Type B pancreatic cell (in vitro differentiated cells): ENCODE results near the gene TUSC2. TPM values are rescaled to one million over a fixed set of nuclear protein-coding genes. Genes with fewer than 3 reads are reported as not detected.
"Not testable (repeated sequence)": the region's sequence is repeated elsewhere in the genome, so short reads cannot be mapped to it uniquely, and the experiment has no call there.

ENCODE experiments used
- DNase-seq: peaks from one replicate; pipeline ENCODE4 v3.0.0; 2021; ENCODE audit warnings: mixed read lengths; ENCODE audit not compliant: unreplicated experiment; ENCODE audit errors: extremely low spot score
- H3K27ac Mint-ChIP-seq: 2 replicates; pipeline ENCODE4 v1.8.0; 2021; ENCODE audit warnings: mild to moderate bottlenecking, mixed read lengths
- H3K27me3 Mint-ChIP-seq: 2 replicates; pipeline ENCODE4 v1.8.0; 2021; ENCODE audit warnings: mixed read lengths
- H3K36me3 Mint-ChIP-seq: 2 replicates; pipeline ENCODE4 v1.8.0; 2021; ENCODE audit warnings: mixed read lengths
- H3K4me1 Mint-ChIP-seq: one replicate; pipeline ENCODE4 v1.8.0; 2021; ENCODE audit warnings: mixed read lengths; ENCODE audit not compliant: unreplicated experiment
- H3K4me3 Mint-ChIP-seq: 2 replicates; pipeline ENCODE4 v1.8.0; 2021; ENCODE audit warnings: mild to moderate bottlenecking, mixed read lengths
- H3K9me3 Mint-ChIP-seq: 2 replicates; pipeline ENCODE4 v1.8.0; 2021; ENCODE audit warnings: mixed read lengths
- total RNA-seq: library from RNA; stranded (reverse); gene quantifications from 2 replicates; pipeline ENCODE4 v1.2.1, GENCODE V29; 2021; ENCODE audit warnings: low replicate concordance
- TF ChIP-seq, protein P1 (sequence below): fragments of 200-600 bp; sonication (generic); conservative IDR thresholded peaks from 2 replicates; pipeline ENCODE4 v1.5.0; 2021; ENCODE audit warnings: antibody characterized with exemption, mild to moderate bottlenecking

The TUSC2 gene
- total RNA-seq, 1 donor from 2014 or later: 24.9 TPM

DNA sequence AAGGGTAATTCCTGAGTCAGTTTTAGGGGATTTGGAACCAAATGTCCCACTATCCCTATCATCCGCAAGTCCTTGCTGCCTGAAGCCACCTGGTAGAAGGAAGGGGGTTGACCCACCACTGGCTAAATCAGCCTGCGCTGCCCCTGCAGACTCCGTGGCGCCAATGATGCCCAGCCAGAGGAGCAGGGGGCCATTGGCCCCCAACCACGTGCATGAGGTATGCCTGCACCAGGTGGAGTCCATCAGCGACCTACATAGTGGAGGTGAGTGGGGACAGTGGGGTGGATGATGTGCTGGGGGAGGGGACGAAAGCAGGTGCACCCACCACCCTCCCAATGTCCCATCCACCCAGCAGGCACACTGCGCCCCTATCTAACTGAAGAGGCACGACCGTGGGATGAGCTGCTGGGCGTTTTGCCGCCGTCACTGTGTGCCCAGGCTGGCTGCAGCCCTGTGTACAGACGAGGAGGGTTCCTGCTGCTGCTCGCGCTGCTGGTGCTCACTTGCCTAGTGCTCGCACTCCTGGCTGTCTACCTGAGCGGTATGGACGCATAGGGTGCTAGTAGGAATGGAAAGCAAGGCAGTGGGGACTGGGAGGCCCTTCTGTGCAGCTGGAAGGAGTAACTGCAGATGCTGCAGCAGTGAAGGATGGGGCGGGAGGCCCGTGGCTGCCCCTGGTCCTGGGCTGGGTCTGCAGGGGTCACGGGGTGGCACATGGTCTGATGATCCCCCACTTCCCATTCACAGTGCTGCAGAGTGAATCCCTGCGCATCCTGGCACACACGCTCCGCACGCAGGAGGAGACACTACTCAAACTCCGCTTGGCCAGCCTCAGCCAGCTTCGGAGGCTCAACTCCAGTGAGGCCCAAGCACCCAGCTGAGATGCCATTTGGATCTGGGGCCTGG lies 41.4 kb downstream of the TUSC2 start:
- Mint-ChIP-seq H3K4me3 (no peak overlapping the region), H3K36me3 (no peaks in the 10 kb centered on the region), H3K9me3 (no peaks in the 10 kb centered on the region), H3K27ac (no peak overlapping the region), H3K4me1 (peaks cover 6% of the 10 kb centered on the region), H3K27me3 (no peaks in the 10 kb centered on the region)
- no peak for DNase-seq
- TF ChIP-seq, protein P1, sequence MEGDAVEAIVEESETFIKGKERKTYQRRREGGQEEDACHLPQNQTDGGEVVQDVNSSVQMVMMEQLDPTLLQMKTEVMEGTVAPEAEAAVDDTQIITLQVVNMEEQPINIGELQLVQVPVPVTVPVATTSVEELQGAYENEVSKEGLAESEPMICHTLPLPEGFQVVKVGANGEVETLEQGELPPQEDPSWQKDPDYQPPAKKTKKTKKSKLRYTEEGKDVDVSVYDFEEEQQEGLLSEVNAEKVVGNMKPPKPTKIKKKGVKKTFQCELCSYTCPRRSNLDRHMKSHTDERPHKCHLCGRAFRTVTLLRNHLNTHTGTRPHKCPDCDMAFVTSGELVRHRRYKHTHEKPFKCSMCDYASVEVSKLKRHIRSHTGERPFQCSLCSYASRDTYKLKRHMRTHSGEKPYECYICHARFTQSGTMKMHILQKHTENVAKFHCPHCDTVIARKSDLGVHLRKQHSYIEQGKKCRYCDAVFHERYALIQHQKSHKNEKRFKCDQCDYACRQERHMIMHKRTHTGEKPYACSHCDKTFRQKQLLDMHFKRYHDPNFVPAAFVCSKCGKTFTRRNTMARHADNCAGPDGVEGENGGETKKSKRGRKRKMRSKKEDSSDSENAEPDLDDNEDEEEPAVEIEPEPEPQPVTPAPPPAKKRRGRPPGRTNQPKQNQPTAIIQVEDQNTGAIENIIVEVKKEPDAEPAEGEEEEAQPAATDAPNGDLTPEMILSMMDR: no peak

DNA sequence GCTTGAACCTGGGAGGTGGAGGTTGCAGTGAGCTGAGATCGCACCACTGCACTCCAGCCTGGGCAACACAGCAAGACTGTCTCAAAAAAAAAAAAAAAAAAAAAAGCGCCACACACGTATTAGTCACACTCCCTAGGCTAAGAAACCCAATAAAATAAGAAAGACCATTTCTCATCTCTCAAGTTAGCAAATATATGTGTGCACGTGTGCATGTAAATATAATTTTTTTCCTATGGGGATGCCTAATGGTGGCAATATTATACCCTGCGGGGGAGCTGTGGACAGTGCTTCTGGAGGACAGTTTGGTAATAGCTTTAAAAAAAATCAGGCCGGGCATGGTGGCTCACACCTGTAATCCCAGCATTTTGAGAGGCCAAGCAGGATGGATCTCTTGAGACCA lies 43.9 kb downstream of the TUSC2 start:
- H3K27ac Mint-ChIP-seq, H3K9me3 Mint-ChIP-seq, H3K4me1 Mint-ChIP-seq, H3K4me3 Mint-ChIP-seq, H3K36me3 Mint-ChIP-seq, DNase-seq, H3K27me3 Mint-ChIP-seq: not testable (repeated sequence)

DNA sequence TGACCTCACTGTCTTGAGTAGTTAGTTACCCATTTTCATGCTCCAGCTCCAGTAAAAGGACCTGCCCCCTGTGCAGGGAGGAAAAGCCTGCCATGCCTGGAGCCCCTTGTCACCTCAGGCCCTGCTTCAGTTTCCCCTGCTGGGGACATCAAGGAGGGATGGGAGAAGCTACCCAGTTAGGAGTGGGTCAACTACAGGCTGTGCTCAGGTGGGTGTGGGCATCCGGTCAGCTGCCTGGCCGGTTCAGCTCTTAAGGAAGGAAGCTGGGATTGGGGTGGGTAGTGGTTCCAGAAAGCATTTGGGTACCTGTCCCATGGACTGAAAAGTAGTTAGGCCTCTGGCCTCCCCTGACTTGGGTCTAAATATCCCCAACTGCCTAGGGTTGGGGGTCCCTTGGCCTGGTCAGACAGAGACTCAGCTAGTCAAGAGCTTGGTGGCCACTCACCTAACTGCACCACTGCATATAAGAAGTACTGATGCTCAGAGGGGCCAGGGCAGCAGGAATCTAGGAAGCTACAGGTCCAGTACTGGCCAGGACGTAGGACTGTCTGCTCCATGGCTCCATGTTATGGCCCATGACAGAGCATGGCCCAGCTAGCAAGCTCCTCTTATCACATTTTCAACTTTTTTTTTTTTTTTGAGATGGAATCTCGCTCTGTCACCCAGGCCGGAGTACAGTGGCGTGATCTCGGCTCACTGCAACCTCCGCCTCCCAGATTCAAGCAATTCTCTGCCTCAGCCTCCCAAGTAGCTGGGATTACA lies 48.6 kb downstream of the TUSC2 start:
- H3K4me3 Mint-ChIP-seq: no peak overlapping the region
- H3K9me3 Mint-ChIP-seq: no peaks in the 10 kb centered on the region
- peaks cover 22% of the 10 kb centered on the region for H3K27me3 Mint-ChIP-seq
- TF ChIP-seq, protein P1: no peak
- H3K4me1 Mint-ChIP-seq: peaks cover 9% of the 10 kb centered on the region
- H3K36me3 Mint-ChIP-seq: peaks cover 2% of the 10 kb centered on the region
- DNase-seq: no peak
- no peak overlapping the region for H3K27ac Mint-ChIP-seq

DNA sequence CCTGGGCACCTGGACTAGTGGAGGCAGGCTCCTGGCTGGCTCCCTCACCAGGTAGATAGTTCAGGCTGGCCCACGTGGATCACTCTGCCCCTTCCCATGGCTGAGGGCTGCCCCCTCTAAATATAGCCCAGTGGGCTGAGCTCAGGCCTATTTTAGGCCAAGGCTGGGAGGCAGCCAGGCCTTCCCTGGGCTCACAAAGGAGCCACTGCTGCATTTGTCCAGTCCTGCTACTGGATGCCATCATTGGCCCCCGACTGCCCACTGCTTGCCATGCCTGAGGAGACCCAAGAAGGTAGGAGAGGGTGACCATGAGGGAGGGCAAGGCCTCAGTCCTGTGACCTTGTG lies 49.2 kb downstream of the TUSC2 start, which contains the start of gene LSMEM2:
LSMEM2 (plus strand) TSS at position 208 of the 345 bp plus-strand sequence; CDS start at position 235, 27 bp downstream.
- TF ChIP-seq, protein P1: no peak
- Mint-ChIP-seq H3K9me3 (no peaks in the 10 kb centered on the region), H3K36me3 (peaks cover 5% of the 10 kb centered on the region), H3K27ac (no peak within 1 kb of the TSS), H3K4me3 (no peak within 1 kb of the TSS), H3K4me1 (peaks cover 14% of the 10 kb centered on the region), H3K27me3 (peaks cover 27% of the 10 kb centered on the region)
- DNase-seq: no peak

DNA sequence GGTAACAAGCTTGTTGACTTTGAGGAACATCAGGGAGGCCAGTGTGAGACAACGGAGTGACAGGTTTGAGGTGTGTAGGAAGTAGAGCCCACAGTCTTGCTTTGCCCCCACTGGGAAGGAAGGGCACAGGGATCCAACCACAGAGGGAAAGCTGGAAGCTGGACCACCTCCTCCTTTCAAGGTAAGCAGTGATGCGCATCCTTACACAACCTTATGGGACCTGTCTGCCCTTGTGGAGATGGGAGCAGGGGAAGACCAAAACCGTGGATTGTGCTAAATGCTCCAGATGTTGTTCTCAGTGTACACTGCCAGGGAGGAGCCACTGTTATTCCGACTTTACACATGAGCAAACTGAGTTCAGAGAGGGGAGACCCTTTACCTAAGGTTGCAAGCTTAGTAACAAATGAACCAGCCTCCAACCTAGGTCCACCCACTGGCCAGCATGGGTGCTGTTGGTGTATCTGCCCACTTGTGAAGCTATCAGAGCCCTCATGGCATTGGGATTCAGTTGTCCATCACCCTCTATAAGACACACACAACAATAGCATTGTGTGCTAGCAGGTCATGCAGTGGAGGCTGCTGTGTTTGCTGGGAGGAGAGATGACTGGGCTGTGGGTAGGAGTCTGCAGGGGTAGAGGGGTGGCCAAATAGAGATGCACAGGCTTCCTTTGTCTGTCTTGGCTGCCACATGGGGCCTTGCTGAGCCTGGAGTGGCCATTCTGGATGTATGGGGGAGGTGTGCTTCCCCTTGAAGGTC lies 49.7 kb downstream of the TUSC2 start:
- TF ChIP-seq, protein P1: no peak
- Mint-ChIP-seq H3K4me1 (peaks cover 14% of the 10 kb centered on the region), H3K27me3 (peaks cover 27% of the 10 kb centered on the region), H3K36me3 (peaks cover 5% of the 10 kb centered on the region), H3K27ac (no peak overlapping the region), H3K4me3 (no peak overlapping the region), H3K9me3 (no peaks in the 10 kb centered on the region)
- DNase-seq: no peak
